BLaER1 treated with 17β-estradiol and CSF1 and Interleukin-3, amounts not matched to agents 10 nM and 100 nM (cell line): Measurements from ENCODE around the gene NR2C2.

Experiments used
- H3K27ac ChIP-seq, 11 experiments: shearing (Covaris generic); formaldehyde crosslinking; 2 replicates each; pipeline ENCODE4 v1.8.1; 2022
- H3K27me3 ChIP-seq, 11 experiments: shearing (Covaris generic); formaldehyde crosslinking; 2 replicates each; pipeline ENCODE4 v1.8.1; 2022
- H3K36me3 ChIP-seq, 11 experiments: shearing (Covaris generic); formaldehyde crosslinking; 2 replicates each; pipeline ENCODE4 v1.8.1; 2022
- H3K4me1 ChIP-seq, 10 experiments: shearing (Covaris generic); formaldehyde crosslinking; 2 replicates each; pipeline ENCODE4 v1.8.1; 2022
- H3K4me2 ChIP-seq, 11 experiments: shearing (Covaris generic); formaldehyde crosslinking; 2 replicates each; pipeline ENCODE4 v1.8.1; 2022
- H3K4me3 ChIP-seq, 10 experiments: shearing (Covaris generic); formaldehyde crosslinking; 2 replicates each; pipeline ENCODE4 v1.8.1; 2022
- H3K9ac ChIP-seq, 11 experiments: shearing (Covaris generic); formaldehyde crosslinking; 2 replicates each; pipeline ENCODE4 v1.8.1; 2022
- H3K9me3 ChIP-seq, 11 experiments: shearing (Covaris generic); formaldehyde crosslinking; replicated peaks in 1 of 11; 2 replicates each; pipeline ENCODE4 v1.8.1; 2022
- H4K20me1 ChIP-seq, 11 experiments: shearing (Covaris generic); formaldehyde crosslinking; 2 replicates each; pipeline ENCODE4 v1.8.1; 2022
- Cebpa-rat ChIP-seq, 11 experiments: shearing (Covaris generic); IDR thresholded peaks; 2 replicates each; pipeline ENCODE4 v1.8.1; 2022

NR2C2 gene

GRCh38 chr3:14967285-14967684, 19.9 kb downstream of the NR2C2 start:
- Histone ChIP-seq H3K27ac (no peak overlapping the region), H4K20me1 (peaks cover 0 to 21% (median 9%) of the 10 kb centered on the region in 11 experiments; a peak in 11 of 22 replicates), H3K36me3 (peaks cover 51 to 78% (median 63%) of the 10 kb centered on the region in 11 experiments), H3K4me1 (no peaks in the 10 kb centered on the region), H3K4me3 (no peak overlapping the region), H3K27me3 (no peaks in the 10 kb centered on the region), H3K9ac (no peak overlapping the region), H3K9me3 (peaks cover 22 to 30% (median 24%) of the 10 kb centered on the region in 11 experiments), H3K4me2 (no peak overlapping the region)
- no peak for TF ChIP-seq Cebpa-rat (IDR thresholded peaks at IDR 0.05)

GRCh38 chr3:14969671-14970070, 22.3 kb downstream of the NR2C2 start:
- Histone ChIP-seq H3K4me3 (no peak overlapping the region), H4K20me1 (peaks cover 0 to 11% (median 2%) of the 10 kb centered on the region in 11 experiments; a peak in 7 of 22 replicates), H3K9me3 (peaks cover 29 to 54% (median 41%) of the 10 kb centered on the region in 11 experiments), H3K27ac (no peak overlapping the region), H3K4me1 (no peaks in the 10 kb centered on the region), H3K9ac (no peak overlapping the region), H3K4me2 (no peak overlapping the region), H3K36me3 (peaks cover 62 to 84% (median 74%) of the 10 kb centered on the region in 11 experiments), H3K27me3 (no peaks in the 10 kb centered on the region)
- TF ChIP-seq Cebpa-rat (IDR thresholded peaks at IDR 0.05): no peak

GRCh38 chr3:14976317-14976716, 28.9 kb downstream of the NR2C2 start:
- TF ChIP-seq Cebpa-rat (IDR thresholded peaks at IDR 0.05): no peak
- peaks cover 10 to 40% (median 14%) of the 10 kb centered on the region in 10 experiments; a peak in 18 of 20 replicates for H3K4me1 ChIP-seq
- peaks cover 7 to 27% (median 19%) of the 10 kb centered on the region in 11 experiments; a peak in 18 of 22 replicates for H3K9me3 ChIP-seq
- no peaks in the 10 kb centered on the region for H3K27me3 ChIP-seq
- peak overlapping the region in 8 of 11 experiments; percentile 3 to 61 (median 20); a peak in 7 of 22 replicates for H3K4me2 ChIP-seq
- no peak overlapping the region for H3K27ac ChIP-seq
- H3K36me3 ChIP-seq: peaks cover 30 to 72% (median 57%) of the 10 kb centered on the region in 11 experiments
- peak overlapping the region in 1 of 11 experiments; percentile 48; a peak in 1 of 22 replicates for H3K9ac ChIP-seq
- H4K20me1 ChIP-seq: peaks cover 4 to 60% (median 20%) of the 10 kb centered on the region in 11 experiments; a peak in 11 of 22 replicates
- no peak overlapping the region for H3K4me3 ChIP-seq

GRCh38 chr3:14980689-14981088, 33.3 kb downstream of the NR2C2 start:
- H3K9ac ChIP-seq: no peak overlapping the region

GRCh38 chr3:14984581-14985113, 37.3 kb downstream of the NR2C2 start:
- Histone ChIP-seq H3K4me3 (no peak overlapping the region), H4K20me1 (peaks cover 13 to 63% (median 33%) of the 10 kb centered on the region in 11 experiments; a peak in 19 of 22 replicates), H3K4me1 (peaks cover 0 to 19% (median 0%) of the 10 kb centered on the region in 10 experiments; a peak in 5 of 20 replicates), H3K4me2 (no peak overlapping the region), H3K36me3 (peaks cover 11 to 60% (median 19%) of the 10 kb centered on the region in 11 experiments; a peak in 16 of 22 replicates), H3K27me3 (no peaks in the 10 kb centered on the region), H3K27ac (no peak overlapping the region), H3K9ac (no peak overlapping the region), H3K9me3 (peaks cover 5 to 12% (median 9%) of the 10 kb centered on the region in 11 experiments; a peak in 15 of 22 replicates)
- TF ChIP-seq Cebpa-rat (IDR thresholded peaks at IDR 0.05): no peak

More at GRCh38 chr3:14980689-14981088, 33.3 kb downstream of the NR2C2 start:
- Histone ChIP-seq H3K4me2 (0 out of 22 replicates have a peak overlapping the region, but pooled peaks of 1 of the 11 experiments have one; percentile 14), H3K4me1 (peaks cover 8 to 36% (median 12%) of the 10 kb centered on the region in 10 experiments; a peak in 18 of 20 replicates), H3K27me3 (no peaks in the 10 kb centered on the region), H3K9me3 (peaks cover 5 to 12% (median 9%) of the 10 kb centered on the region in 11 experiments; a peak in 15 of 22 replicates), H3K4me3 (no peak overlapping the region), H4K20me1 (peaks cover 4 to 60% (median 16%) of the 10 kb centered on the region in 11 experiments; a peak in 12 of 22 replicates), H3K36me3 (peaks cover 11 to 64% (median 34%) of the 10 kb centered on the region in 11 experiments; a peak in 19 of 22 replicates), H3K27ac (no peak overlapping the region)
- TF ChIP-seq Cebpa-rat (IDR thresholded peaks at IDR 0.05): no peak

- Histone ChIP-seq H3K27ac (no peak overlapping the region), H3K4me1 (peaks cover 0 to 8% (median 0%) of the 10 kb centered on the region in 10 experiments; a peak in 4 of 20 replicates), H3K9ac (no peak overlapping the region), H3K4me3 (no peak overlapping the region), H3K4me2 (no peak overlapping the region), H4K20me1 (peaks cover 37 to 84% (median 58%) of the 10 kb centered on the region in 11 experiments; a peak in 21 of 22 replicates), H3K9me3 (peaks cover 5 to 9% (median 8%) of the 10 kb centered on the region in 11 experiments; a peak in 15 of 22 replicates), H3K36me3 (peaks cover 0 to 30% (median 8%) of the 10 kb centered on the region in 11 experiments; a peak in 13 of 22 replicates), H3K27me3 (no peaks in the 10 kb centered on the region)
- TF ChIP-seq Cebpa-rat (IDR thresholded peaks at IDR 0.05): no peak
Observed at GRCh38 chr3:14988988-14989394, 41.6 kb downstream of the NR2C2 start.

GRCh38 chr3:14989943-14990779, 42.8 kb downstream of the NR2C2 start:
- no peaks in the 10 kb centered on the region for H3K27me3 ChIP-seq
- no peak overlapping the region for H3K27ac ChIP-seq
- H3K9ac ChIP-seq: no peak overlapping the region
- peaks cover 37 to 95% (median 69%) of the 10 kb centered on the region in 11 experiments; a peak in 21 of 22 replicates for H4K20me1 ChIP-seq
- peaks cover 0 to 20% (median 5%) of the 10 kb centered on the region in 11 experiments; a peak in 10 of 22 replicates for H3K36me3 ChIP-seq
- no peaks in the 10 kb centered on the region for H3K9me3 ChIP-seq
- H3K4me2 ChIP-seq: no peak overlapping the region
- peaks cover 0 to 10% (median 0%) of the 10 kb centered on the region in 10 experiments; a peak in 4 of 20 replicates for H3K4me1 ChIP-seq
- TF ChIP-seq Cebpa-rat (IDR thresholded peaks at IDR 0.05): no peak
- no peak overlapping the region for H3K4me3 ChIP-seq

- peaks cover 0 to 20% (median 5%) of the 10 kb centered on the region in 11 experiments; a peak in 10 of 22 replicates for H3K36me3 ChIP-seq
- H3K9me3 ChIP-seq: no peaks in the 10 kb centered on the region
- H3K4me1 ChIP-seq: peaks cover 0 to 11% (median 0%) of the 10 kb centered on the region in 10 experiments; a peak in 4 of 20 replicates
- no peaks in the 10 kb centered on the region for H3K27me3 ChIP-seq
- no peak overlapping the region for H3K27ac ChIP-seq
- H3K9ac ChIP-seq: no peak overlapping the region
- H4K20me1 ChIP-seq: peaks cover 37 to 100% (median 69%) of the 10 kb centered on the region in 11 experiments; a peak in 21 of 22 replicates
- H3K4me3 ChIP-seq: no peak overlapping the region
- H3K4me2 ChIP-seq: no peak overlapping the region
- TF ChIP-seq Cebpa-rat (IDR thresholded peaks at IDR 0.05): no peak
Observed at GRCh38 chr3:14990780-14991148, 43.4 kb downstream of the NR2C2 start.
